ENCODE results near the gene C20orf144. TPM values are rescaled to one million over a fixed set of nuclear protein-coding genes. Genes with fewer than 3 reads are reported as not detected.
A peak's percentile ranks its signal among the peaks of the same experiment; 100 is the strongest.

The C20orf144 gene
- total and polyA plus RNA-seq, 9 of the 15 experiments (the other 6 are each of a cell fraction or from before 2014, with no cell fraction given): 0.04 to 0.23 (median 0.11) TPM; not detected in 2

GRCh38 chr20:33688938-33689424 lies 26.9 kb downstream of the C20orf144 start (continued):
- no peak for TF ChIP-seq NKRF (IDR thresholded peaks at IDR 0.05; ENCODE audit: borderline replicate concordance)
- TF ChIP-seq PTBP1 (IDR thresholded peaks at IDR 0.05; ENCODE audit: low read depth, low read length): no peak
- TF ChIP-seq MNT (conservative IDR thresholded peaks at IDR 0.05): peak; percentile 46 to 74
- no peak for TF ChIP-seq KHSRP (IDR thresholded peaks at IDR 0.05)
- TF ChIP-seq ZBTB49 (CRISPR knock-in tag; IDR thresholded peaks at IDR 0.05; ENCODE audit: borderline replicate concordance): no peak
- no peak for TF ChIP-seq RREB1 (CRISPR knock-in tag; IDR thresholded peaks at IDR 0.05)
- TF ChIP-seq GATA2 (CRISPR knock-in tag; IDR thresholded peaks at IDR 0.05): peak; percentile 88
- TF ChIP-seq ZNF444 (CRISPR knock-in tag; IDR thresholded peaks at IDR 0.05): no peak
- no peak for TF ChIP-seq RFX5 (IDR thresholded peaks at IDR 0.05; ENCODE audit: low read depth, low read length)
- TF ChIP-seq KDM1A (IDR thresholded peaks at IDR 0.05): peak; percentile 93 to 94
- TF ChIP-seq ZBED1 (IDR thresholded peaks at IDR 0.05): no peak
- peak in 1 of 2 experiments; percentile 52; a peak in 1 of 4 replicates for TF ChIP-seq ARNT (IDR thresholded peaks at IDR 0.05)
- peak; percentile 95 for TF ChIP-seq MEF2D (tag; conservative IDR thresholded peaks at IDR 0.05; ENCODE audit: low read depth)
- no peak for TF ChIP-seq HIVEP1 (CRISPR knock-in tag; IDR thresholded peaks at IDR 0.05)
- TF ChIP-seq SAFB2 (IDR thresholded peaks at IDR 0.05; ENCODE audit: borderline replicate concordance, low read depth, low read length, severe bottlenecking): no peak

Measured in K562 (cell line).